SH-SY5Y (cell line): Measurements from ENCODE around the gene HECTD4.

Experiments
- GATA2 ChIP-seq: IDR thresholded peaks from 2 replicates; pipeline ENCODE4 v1.6.1; 2011; ENCODE audit warnings: mild to moderate bottlenecking, low read depth, low read length
- GATA3 ChIP-seq: IDR thresholded peaks from 2 replicates; pipeline ENCODE4 v1.6.1; 2011; ENCODE audit warnings: low read depth, mild to moderate bottlenecking, low read length, moderate library complexity

- TF ChIP-seq GATA2: no peak
- no peak for TF ChIP-seq GATA3
Measured at GRCh38 chr12:112421363-112421762, 39.1 kb upstream of the HECTD4 start.
